Measurements from ENCODE around the gene GJC2.

- no peak for TF ChIP-seq EP300 (IDR thresholded peaks at IDR 0.05)
- no peak for TF ChIP-seq CTCF (IDR thresholded peaks at IDR 0.05)
Measured at GRCh38 chr1:228160201-228160761, 10.6 kb downstream of the GJC2 start.

Measured in stomach (tissue), 4 donors.